WTC11 (cell line): ENCODE measurements around the gene CDH11. TPM values are rescaled to one million over a fixed set of nuclear protein-coding genes. Genes with fewer than 3 reads are reported as not detected.

ENCODE experiments used
- ATAC-seq: fragments of 200-7000 bp; cut with Tn5 transposase; 2 replicates; pipeline ENCODE4 v1.10.0; 2021; ENCODE audit warnings: mild to moderate bottlenecking, moderate library complexity
- CTCF ChIA-PET: fragments of 300-600 bp; sonication (Branson Sonifier 250); formaldehyde crosslinking; loops from one replicate; lab custom pipeline; 2021; ENCODE audit warnings: antibody characterized with exemption; lab: Charles Lee
- POLR2A ChIA-PET: fragments of 350-600 bp; sonication (Branson Sonifier 250); formaldehyde crosslinking; loops from one replicate; lab custom pipeline; 2021; ENCODE audit warnings: antibody characterized with exemption; lab: Charles Lee
- DNase-seq: peaks from one replicate; pipeline ENCODE4 v3.0.0; 2021; ENCODE audit warnings: low spot score
- H3K27ac Mint-ChIP-seq: 2 replicates; pipeline ENCODE4 v1.8.0; 2021; ENCODE audit warnings: mixed read lengths
- H3K27me3 Mint-ChIP-seq: 2 replicates; pipeline ENCODE4 v1.8.0; 2021; ENCODE audit warnings: low read depth, mild to moderate bottlenecking, moderate library complexity, mixed read lengths
- H3K36me3 Mint-ChIP-seq: 2 replicates; pipeline ENCODE4 v1.8.0; 2021; ENCODE audit warnings: mixed read lengths
- H3K4me1 Mint-ChIP-seq: 2 replicates; pipeline ENCODE4 v1.8.0; 2022; ENCODE audit warnings: mixed read lengths
- H3K4me3 Mint-ChIP-seq: 2 replicates; pipeline ENCODE4 v1.8.0; 2021; ENCODE audit warnings: mild to moderate bottlenecking, moderate library complexity, mixed read lengths
- H3K9me3 Mint-ChIP-seq: 2 replicates; pipeline ENCODE4 v1.8.0; 2021; ENCODE audit warnings: mixed read lengths
- ELF4 ChIP-seq: sonication (generic); formaldehyde crosslinking; IDR thresholded peaks from 2 replicates; pipeline ENCODE4 v1.8.1; 2022; ENCODE audit warnings: low read depth, mild to moderate bottlenecking, moderate library complexity, missing genetic modification reagents
- EMX1 ChIP-seq: fragments of 250-450 bp; sonication (Bioruptor Pico); IDR thresholded peaks from 2 replicates; pipeline ENCODE4 v1.8.0; 2021; ENCODE audit warnings: mild to moderate bottlenecking
- FOXP1 ChIP-seq: sonication (generic); formaldehyde crosslinking; IDR thresholded peaks from 2 replicates; pipeline ENCODE4 v1.8.0; 2022; ENCODE audit warnings: missing genetic modification reagents, mild to moderate bottlenecking, moderate library complexity, borderline replicate concordance
- KAT7 ChIP-seq: sonication (generic); formaldehyde crosslinking; IDR thresholded peaks from 2 replicates; pipeline ENCODE4 v1.8.1; 2023; ENCODE audit warnings: missing genetic modification reagents, mild to moderate bottlenecking, borderline replicate concordance
- MXD4 ChIP-seq: fragments of 250-450 bp; sonication (Bioruptor Pico); IDR thresholded peaks from 2 replicates; pipeline ENCODE4 v1.8.0; 2021; ENCODE audit warnings: mild to moderate bottlenecking, moderate library complexity, borderline replicate concordance
- NFATC4 ChIP-seq: fragments of 250-450 bp; sonication (Bioruptor Pico); IDR thresholded peaks from 2 replicates; pipeline ENCODE4 v1.9.0; 2021; ENCODE audit warnings: mild to moderate bottlenecking
- NFE2L1 ChIP-seq: sonication (generic); formaldehyde crosslinking; IDR thresholded peaks from 2 replicates; pipeline ENCODE4 v1.8.1; 2023; ENCODE audit warnings: missing genetic modification reagents
- NFYB ChIP-seq: sonication (generic); formaldehyde crosslinking; conservative IDR thresholded peaks from 2 replicates; pipeline ENCODE4 v1.8.0; 2022; ENCODE audit warnings: low read depth, missing genetic modification reagents
- NR1H2 ChIP-seq: sonication (generic); formaldehyde crosslinking; IDR thresholded peaks from 2 replicates; pipeline ENCODE4 v1.9.0; 2021; ENCODE audit warnings: mild to moderate bottlenecking, moderate library complexity, missing genetic modification reagents
- NR2C2 ChIP-seq: sonication (generic); formaldehyde crosslinking; IDR thresholded peaks from 2 replicates; pipeline ENCODE4 v1.8.0; 2022; ENCODE audit warnings: mild to moderate bottlenecking, missing genetic modification reagents
- PRRX2 ChIP-seq: fragments of 250-450 bp; sonication (Bioruptor Pico); IDR thresholded peaks from 2 replicates; pipeline ENCODE4 v1.8.0; 2021; ENCODE audit warnings: mild to moderate bottlenecking
- RORB ChIP-seq: fragments of 250-450 bp; sonication (Bioruptor Pico); IDR thresholded peaks from 2 replicates; pipeline ENCODE4 v1.9.0; 2021; ENCODE audit warnings: mild to moderate bottlenecking
- SMAD3 ChIP-seq: sonication (generic); formaldehyde crosslinking; IDR thresholded peaks from 2 replicates; pipeline ENCODE4 v1.8.0; 2022; ENCODE audit warnings: missing genetic modification reagents, mild to moderate bottlenecking, borderline replicate concordance
- ZNF138 ChIP-seq: sonication (generic); formaldehyde crosslinking; conservative IDR thresholded peaks from 2 replicates; pipeline ENCODE4 v1.8.1; 2022; ENCODE audit warnings: mild to moderate bottlenecking, moderate library complexity, missing genetic modification reagents
- ZNF232 ChIP-seq: sonication (generic); formaldehyde crosslinking; IDR thresholded peaks from 2 replicates; pipeline ENCODE4 v1.8.0; 2022; ENCODE audit warnings: mild to moderate bottlenecking, missing genetic modification reagents
- ZNF423 ChIP-seq: fragments of 250-450 bp; sonication (Bioruptor Pico); IDR thresholded peaks from 2 replicates; pipeline ENCODE4 v2.1.2; 2022; ENCODE audit warnings: mild to moderate bottlenecking, moderate library complexity
- ZNF671 ChIP-seq: fragments of 250-450 bp; sonication (Bioruptor Pico); IDR thresholded peaks from 2 replicates; pipeline ENCODE4 v1.8.0; 2021; ENCODE audit warnings: mild to moderate bottlenecking
- total RNA-seq: library from RNA; stranded (reverse); gene quantifications from 3 replicates; pipeline ENCODE4 v1.2.3, GENCODE V29; 2021
- TF ChIP-seq, protein P1 (sequence below): sonication (generic); formaldehyde crosslinking; IDR thresholded peaks from 2 replicates; pipeline ENCODE4 v1.8.1; 2022; ENCODE audit warnings: low read depth, missing genetic modification reagents, borderline replicate concordance
- TF ChIP-seq, protein P2 (sequence below): sonication (generic); formaldehyde crosslinking; IDR thresholded peaks from 2 replicates; pipeline ENCODE4 v1.8.0; 2022; ENCODE audit warnings: missing genetic modification reagents
- TF ChIP-seq, protein P3 (sequence below): sonication (generic); formaldehyde crosslinking; IDR thresholded peaks from 2 replicates; pipeline ENCODE4 v1.8.1; 2022; ENCODE audit warnings: mild to moderate bottlenecking, missing genetic modification reagents, moderate library complexity, borderline replicate concordance
- TF ChIP-seq, protein P4 (sequence below): fragments of 250-450 bp; sonication (Bioruptor Pico); IDR thresholded peaks from 2 replicates; pipeline ENCODE4 v2.1.2; 2022; ENCODE audit warnings: mild to moderate bottlenecking, moderate library complexity
- TF ChIP-seq, protein P5 (sequence below): sonication (generic); formaldehyde crosslinking; IDR thresholded peaks from 2 replicates; pipeline ENCODE4 v1.8.1; 2023; ENCODE audit warnings: mild to moderate bottlenecking, missing genetic modification reagents
- TF ChIP-seq, protein P6 (sequence below): sonication (generic); formaldehyde crosslinking; IDR thresholded peaks from 2 replicates; pipeline ENCODE4 v1.8.1; 2022; ENCODE audit warnings: mild to moderate bottlenecking, moderate library complexity, missing genetic modification reagents

Gene CDH11
- total RNA-seq, 1 experiment from 2014 or later, result 11.6 TPM

DNA sequence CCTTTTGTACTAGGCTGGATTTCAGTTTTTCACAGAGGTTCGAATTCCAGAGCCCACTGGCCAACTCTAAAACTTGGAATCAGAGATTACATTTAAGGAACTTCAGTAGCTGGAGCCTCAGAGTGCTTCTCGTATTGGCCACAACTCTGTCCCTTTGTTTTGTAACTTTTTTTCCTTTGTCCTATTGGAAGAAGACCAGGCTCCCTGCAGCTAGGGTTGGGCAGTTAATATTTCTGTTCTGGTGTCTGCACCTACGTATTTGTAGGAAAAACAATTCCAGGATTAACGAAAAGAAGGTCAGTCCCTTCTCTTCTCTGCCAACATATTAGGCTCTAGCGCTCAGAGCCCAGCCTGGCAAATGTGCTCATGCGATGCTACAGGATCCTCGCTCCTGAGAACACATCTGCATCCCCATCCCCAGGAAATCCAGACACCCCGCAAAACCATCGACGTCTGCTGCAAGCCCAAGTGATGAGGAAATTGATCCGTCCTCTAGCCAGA is 1.9 kb downstream of the CDH11 start:
- no peak for DNase-seq
- H3K9me3 Mint-ChIP-seq, result no peaks in the 10 kb centered on the region
- TF ChIP-seq, protein P1, sequence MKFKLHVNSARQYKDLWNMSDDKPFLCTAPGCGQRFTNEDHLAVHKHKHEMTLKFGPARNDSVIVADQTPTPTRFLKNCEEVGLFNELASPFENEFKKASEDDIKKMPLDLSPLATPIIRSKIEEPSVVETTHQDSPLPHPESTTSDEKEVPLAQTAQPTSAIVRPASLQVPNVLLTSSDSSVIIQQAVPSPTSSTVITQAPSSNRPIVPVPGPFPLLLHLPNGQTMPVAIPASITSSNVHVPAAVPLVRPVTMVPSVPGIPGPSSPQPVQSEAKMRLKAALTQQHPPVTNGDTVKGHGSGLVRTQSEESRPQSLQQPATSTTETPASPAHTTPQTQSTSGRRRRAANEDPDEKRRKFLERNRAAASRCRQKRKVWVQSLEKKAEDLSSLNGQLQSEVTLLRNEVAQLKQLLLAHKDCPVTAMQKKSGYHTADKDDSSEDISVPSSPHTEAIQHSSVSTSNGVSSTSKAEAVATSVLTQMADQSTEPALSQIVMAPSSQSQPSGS (CRISPR knock-in tag), result no peak
- TF ChIP-seq, protein P2, sequence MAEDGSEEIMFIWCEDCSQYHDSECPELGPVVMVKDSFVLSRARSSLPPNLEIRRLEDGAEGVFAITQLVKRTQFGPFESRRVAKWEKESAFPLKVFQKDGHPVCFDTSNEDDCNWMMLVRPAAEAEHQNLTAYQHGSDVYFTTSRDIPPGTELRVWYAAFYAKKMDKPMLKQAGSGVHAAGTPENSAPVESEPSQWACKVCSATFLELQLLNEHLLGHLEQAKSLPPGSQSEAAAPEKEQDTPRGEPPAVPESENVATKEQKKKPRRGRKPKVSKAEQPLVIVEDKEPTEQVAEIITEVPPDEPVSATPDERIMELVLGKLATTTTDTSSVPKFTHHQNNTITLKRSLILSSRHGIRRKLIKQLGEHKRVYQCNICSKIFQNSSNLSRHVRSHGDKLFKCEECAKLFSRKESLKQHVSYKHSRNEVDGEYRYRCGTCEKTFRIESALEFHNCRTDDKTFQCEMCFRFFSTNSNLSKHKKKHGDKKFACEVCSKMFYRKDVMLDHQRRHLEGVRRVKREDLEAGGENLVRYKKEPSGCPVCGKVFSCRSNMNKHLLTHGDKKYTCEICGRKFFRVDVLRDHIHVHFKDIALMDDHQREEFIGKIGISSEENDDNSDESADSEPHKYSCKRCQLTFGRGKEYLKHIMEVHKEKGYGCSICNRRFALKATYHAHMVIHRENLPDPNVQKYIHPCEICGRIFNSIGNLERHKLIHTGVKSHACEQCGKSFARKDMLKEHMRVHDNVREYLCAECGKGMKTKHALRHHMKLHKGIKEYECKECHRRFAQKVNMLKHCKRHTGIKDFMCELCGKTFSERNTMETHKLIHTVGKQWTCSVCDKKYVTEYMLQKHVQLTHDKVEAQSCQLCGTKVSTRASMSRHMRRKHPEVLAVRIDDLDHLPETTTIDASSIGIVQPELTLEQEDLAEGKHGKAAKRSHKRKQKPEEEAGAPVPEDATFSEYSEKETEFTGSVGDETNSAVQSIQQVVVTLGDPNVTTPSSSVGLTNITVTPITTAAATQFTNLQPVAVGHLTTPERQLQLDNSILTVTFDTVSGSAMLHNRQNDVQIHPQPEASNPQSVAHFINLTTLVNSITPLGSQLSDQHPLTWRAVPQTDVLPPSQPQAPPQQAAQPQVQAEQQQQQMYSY (CRISPR knock-in tag), result peak; percentile 42; the same call in 1 of the 2 replicates
- TF ChIP-seq NR1H2 (CRISPR knock-in tag) (no peak), ELF4 (CRISPR knock-in tag) (no peak), EMX1 (CRISPR knock-in tag) (no peak), ZNF138 (CRISPR knock-in tag) (no peak)
- TF ChIP-seq, protein P3, sequence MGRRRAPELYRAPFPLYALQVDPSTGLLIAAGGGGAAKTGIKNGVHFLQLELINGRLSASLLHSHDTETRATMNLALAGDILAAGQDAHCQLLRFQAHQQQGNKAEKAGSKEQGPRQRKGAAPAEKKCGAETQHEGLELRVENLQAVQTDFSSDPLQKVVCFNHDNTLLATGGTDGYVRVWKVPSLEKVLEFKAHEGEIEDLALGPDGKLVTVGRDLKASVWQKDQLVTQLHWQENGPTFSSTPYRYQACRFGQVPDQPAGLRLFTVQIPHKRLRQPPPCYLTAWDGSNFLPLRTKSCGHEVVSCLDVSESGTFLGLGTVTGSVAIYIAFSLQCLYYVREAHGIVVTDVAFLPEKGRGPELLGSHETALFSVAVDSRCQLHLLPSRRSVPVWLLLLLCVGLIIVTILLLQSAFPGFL, result no peak
- TF ChIP-seq, all 79 proteins: peak for 1
- no peaks in the 10 kb centered on the region for H3K36me3 Mint-ChIP-seq
- H3K27me3 Mint-ChIP-seq, result peaks cover 65% of the 10 kb centered on the region
- ATAC-seq, result no peak
- no peak overlapping the region for H3K27ac Mint-ChIP-seq
- peak overlapping the region; percentile 80 for H3K4me3 Mint-ChIP-seq
- ChIA-PET POLR2A (no interaction called here), CTCF (no interaction called here)
- peaks cover 39% of the 10 kb centered on the region for H3K4me1 Mint-ChIP-seq

DNA sequence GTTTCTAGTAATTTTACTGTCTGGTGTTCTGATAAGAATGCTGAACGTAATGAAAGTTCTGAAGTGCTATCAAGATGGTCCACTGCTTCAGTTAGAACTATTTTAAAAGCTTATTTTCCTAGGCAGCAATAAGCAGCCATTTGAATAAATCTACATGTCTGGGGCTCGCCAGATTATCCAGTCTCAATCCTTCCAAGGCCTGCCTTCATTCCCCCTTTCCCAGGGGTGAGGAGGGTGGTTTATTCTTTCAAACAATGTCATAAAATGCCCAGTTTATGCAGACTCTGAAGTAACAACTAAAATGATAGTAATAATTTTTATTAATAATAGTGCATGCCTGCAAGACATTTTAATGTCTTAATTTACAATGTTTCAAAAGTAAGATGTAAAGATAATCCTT is 2.4 kb downstream of the CDH11 start:
- peaks cover 39% of the 10 kb centered on the region for H3K4me1 Mint-ChIP-seq
- TF ChIP-seq ZNF232 (CRISPR knock-in tag) (no peak), NFE2L1 (no peak), ZNF671 (CRISPR knock-in tag) (no peak), PRRX2 (CRISPR knock-in tag) (no peak), EMX1 (CRISPR knock-in tag) (no peak), NFATC4 (CRISPR knock-in tag) (no peak), FOXP1 (no peak), MXD4 (no peak), NR2C2 (no peak), ZNF423 (no peak), SMAD3 (no peak), ZNF138 (CRISPR knock-in tag) (no peak), RORB (CRISPR knock-in tag) (no peak), KAT7 (CRISPR knock-in tag) (no peak), NFYB (CRISPR knock-in tag) (no peak)
- TF ChIP-seq, protein P4, sequence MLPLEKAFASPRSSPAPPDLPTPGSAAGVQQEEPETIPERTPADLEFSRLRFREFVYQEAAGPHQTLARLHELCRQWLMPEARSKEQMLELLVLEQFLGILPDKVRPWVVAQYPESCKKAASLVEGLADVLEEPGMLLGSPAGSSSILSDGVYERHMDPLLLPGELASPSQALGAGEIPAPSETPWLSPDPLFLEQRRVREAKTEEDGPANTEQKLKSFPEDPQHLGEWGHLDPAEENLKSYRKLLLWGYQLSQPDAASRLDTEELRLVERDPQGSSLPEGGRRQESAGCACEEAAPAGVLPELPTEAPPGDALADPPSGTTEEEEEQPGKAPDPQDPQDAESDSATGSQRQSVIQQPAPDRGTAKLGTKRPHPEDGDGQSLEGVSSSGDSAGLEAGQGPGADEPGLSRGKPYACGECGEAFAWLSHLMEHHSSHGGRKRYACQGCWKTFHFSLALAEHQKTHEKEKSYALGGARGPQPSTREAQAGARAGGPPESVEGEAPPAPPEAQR, result no peak
- TF ChIP-seq, protein P5, sequence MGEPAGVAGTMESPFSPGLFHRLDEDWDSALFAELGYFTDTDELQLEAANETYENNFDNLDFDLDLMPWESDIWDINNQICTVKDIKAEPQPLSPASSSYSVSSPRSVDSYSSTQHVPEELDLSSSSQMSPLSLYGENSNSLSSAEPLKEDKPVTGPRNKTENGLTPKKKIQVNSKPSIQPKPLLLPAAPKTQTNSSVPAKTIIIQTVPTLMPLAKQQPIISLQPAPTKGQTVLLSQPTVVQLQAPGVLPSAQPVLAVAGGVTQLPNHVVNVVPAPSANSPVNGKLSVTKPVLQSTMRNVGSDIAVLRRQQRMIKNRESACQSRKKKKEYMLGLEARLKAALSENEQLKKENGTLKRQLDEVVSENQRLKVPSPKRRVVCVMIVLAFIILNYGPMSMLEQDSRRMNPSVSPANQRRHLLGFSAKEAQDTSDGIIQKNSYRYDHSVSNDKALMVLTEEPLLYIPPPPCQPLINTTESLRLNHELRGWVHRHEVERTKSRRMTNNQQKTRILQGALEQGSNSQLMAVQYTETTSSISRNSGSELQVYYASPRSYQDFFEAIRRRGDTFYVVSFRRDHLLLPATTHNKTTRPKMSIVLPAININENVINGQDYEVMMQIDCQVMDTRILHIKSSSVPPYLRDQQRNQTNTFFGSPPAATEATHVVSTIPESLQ (CRISPR knock-in tag), result no peak
- TF ChIP-seq, protein P6, sequence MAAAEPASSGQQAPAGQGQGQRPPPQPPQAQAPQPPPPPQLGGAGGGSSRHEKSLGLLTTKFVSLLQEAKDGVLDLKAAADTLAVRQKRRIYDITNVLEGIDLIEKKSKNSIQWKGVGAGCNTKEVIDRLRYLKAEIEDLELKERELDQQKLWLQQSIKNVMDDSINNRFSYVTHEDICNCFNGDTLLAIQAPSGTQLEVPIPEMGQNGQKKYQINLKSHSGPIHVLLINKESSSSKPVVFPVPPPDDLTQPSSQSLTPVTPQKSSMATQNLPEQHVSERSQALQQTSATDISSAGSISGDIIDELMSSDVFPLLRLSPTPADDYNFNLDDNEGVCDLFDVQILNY (CRISPR knock-in tag), result no peak

More for the DNA sequence above, 2.4 kb downstream of the CDH11 start:
- ChIA-PET POLR2A (no interaction called here), CTCF (no interaction called here)
- no peaks in the 10 kb centered on the region for H3K36me3 Mint-ChIP-seq
- peaks cover 60% of the 10 kb centered on the region for H3K27me3 Mint-ChIP-seq
- DNase-seq (no peak), ATAC-seq (no peak)
- H3K9me3 Mint-ChIP-seq, result no peaks in the 10 kb centered on the region
- H3K27ac Mint-ChIP-seq, result no peak overlapping the region
- no peak overlapping the region for H3K4me3 Mint-ChIP-seq
